ENCODE results near the gene DOCK1.

Gene DOCK1

GRCh38 chr10:127243490-127244272 is 338.5 kb downstream of the DOCK1 start:
- no peak for DNase-seq

- no peak for DNase-seq
Measured at GRCh38 chr10:127245456-127245855, 340.2 kb downstream of the DOCK1 start.

DNA sequence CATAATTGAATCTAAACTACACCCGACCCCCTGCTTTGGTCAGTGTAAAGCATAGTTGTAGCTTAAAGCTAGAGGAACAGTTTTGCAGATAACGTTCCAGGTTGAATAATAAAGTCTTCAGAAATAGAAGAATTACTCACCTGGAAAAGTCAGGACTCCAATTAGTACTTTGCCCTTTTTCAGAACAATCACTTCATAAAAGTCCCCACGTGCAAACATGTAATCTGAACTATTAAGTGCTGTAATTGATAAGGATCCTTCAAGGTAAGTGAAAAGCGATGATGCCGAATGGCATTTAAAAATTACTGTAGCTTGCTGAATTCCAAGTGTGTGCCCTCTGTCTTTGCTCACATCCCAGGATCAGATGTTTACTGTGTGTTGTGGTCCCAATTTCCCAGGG is 344.8 kb downstream of the DOCK1 start:
- DNase-seq = no peak

- DNase-seq = no peak
Measured at GRCh38 chr10:127252818-127253217, 347.6 kb downstream of the DOCK1 start.

DNA sequence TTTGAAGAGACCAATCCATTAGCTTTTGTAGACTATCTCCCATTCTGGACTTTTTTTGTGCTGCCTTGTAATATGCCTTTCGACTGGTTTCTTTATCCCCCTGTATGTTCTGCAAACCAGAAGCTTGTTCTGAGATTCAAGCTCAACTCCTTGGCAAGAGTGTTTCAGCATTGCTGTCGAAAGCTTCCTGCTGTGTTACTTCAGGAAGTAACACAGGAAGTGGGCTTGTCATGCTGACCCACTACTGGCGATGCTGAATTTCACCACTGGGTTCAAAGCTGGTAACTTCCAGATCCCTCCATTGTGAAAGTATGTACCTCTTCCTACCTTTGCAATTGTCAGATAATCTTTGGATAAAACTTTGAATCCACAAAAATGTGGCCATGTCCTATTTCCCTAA is 349.0 kb downstream of the DOCK1 start:
- DNase-seq = no peak

DNA sequence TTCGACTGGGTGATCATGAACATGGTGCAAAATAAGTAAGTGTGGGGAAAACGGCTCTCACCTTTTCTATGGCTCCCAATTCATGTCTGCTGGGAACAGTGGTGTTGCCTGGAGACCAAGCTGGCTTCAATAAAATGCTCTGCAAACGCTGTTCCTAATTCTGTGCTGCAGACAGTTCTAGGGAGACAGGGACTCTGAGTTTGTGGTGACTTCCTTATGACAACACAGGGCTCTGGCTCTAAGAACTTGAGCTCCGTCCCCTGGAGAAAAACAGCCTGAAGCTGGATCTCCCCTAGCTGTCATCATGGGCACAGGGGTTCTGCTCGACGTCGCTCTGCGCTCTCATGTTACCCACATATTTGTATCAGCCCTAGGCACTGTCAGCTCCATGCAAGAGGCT is 352.2 kb downstream of the DOCK1 start:
- DNase-seq = no peak

- no peak for DNase-seq
Measured at GRCh38 chr10:127259347-127259746, 354.1 kb downstream of the DOCK1 start.

DNA sequence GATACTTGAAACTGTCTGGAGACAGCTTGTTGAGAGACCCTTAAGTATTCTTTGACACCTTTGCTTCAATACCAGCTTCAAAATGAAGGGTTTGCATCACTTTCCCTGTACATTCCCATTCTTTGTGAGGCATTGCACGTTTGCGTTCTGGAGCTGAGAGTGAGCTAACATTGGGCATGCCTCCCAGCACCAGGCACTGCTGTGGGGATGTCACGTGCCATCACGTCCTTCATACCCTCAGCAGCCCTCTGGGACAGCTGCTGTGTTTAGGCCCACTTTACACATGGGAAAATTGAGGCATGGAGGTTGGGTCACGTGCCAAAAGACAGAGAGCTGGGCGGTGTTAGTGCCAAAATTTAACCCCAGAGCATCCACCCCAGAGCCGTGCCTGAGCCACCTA is 357.4 kb downstream of the DOCK1 start:
- no peak for DNase-seq

DNA sequence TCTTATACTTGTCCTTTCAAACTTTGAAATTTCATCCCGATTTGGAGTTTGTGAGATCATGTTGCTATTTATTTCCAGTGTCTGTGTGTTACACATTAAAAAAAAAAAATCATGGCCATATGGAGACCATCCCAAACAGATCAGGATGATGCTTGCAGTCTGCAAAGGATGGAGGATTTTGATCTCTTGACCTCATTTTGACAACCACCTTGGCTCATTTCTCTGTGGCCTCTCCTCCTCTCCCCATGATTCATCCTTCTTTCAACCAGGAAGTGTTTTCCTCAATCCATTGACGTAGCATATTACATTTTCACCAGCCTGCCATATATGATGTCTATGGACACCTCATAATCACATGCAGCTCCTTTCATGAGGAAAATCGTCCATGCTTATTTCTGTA is 360.1 kb downstream of the DOCK1 start:
- DNase-seq = no peak

DNA sequence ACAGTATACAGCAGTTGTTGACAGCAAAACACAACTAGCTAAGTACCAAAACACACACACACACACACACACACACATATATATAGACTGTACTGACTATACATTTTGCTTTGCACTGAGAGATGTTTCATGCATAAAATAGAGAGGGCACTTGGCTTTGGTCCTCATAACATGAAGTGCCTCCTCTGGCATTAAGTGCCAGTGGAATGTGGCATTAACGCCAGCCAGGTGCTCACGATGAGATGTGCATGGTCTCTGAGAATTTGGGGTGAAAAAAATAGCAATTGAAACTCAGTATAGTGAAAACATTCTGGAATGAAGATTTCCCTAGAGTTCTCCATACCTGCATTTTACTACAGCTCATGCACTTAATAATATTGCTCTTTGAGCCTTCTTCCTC is 361.2 kb downstream of the DOCK1 start:
- DNase-seq = no peak

DNA sequence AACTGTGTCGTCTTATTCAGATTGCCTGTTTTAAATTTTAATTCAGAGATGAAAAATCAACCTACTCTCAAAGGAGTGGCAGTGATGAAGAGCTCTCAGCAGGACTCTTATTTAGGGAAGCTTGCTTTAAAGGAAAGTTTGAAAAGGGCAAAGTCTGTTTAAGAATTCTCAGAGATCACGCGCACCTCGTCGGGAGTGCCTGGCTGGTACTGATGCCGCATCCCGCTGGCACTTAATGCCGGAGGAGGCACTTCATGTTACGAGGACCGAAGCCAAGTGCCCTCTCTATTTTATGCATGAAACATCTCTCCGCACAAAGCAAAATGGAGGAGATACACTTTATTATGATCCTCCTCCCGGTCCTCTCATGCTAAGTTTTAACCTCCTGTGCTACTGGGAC is 362.2 kb downstream of the DOCK1 start:
- no peak for DNase-seq

GRCh38 chr10:127272076-127272475 is 366.8 kb downstream of the DOCK1 start:
- DNase-seq = no peak

DNA sequence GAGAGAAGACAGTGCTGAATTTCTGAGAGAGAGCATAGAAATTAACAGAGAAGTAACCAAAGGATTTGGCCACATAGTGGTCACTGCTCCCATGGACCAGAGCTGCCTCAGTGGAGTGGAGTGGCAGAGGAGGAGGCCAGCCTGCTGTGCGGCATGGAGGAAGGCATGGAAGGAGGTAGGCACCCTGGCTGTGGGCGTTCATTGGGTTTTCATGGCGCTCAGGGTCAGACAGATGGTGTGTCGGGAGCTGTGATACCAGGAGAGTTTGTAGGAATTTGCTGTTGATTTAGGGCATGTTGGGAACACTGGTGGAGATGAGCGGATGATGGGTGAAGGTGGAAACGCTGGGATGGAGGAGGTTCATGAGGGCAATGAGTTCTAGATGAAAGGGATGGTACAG is 370.0 kb downstream of the DOCK1 start:
- DNase-seq = no peak

GRCh38 chr10:127275793-127276450 is 370.7 kb downstream of the DOCK1 start:
- no peak for DNase-seq

GRCh38 chr10:127276794-127277462 is 371.7 kb downstream of the DOCK1 start:
- DNase-seq = no peak

- DNase-seq = no peak
Measured at GRCh38 chr10:127278001-127278400, 372.8 kb downstream of the DOCK1 start.

DNA sequence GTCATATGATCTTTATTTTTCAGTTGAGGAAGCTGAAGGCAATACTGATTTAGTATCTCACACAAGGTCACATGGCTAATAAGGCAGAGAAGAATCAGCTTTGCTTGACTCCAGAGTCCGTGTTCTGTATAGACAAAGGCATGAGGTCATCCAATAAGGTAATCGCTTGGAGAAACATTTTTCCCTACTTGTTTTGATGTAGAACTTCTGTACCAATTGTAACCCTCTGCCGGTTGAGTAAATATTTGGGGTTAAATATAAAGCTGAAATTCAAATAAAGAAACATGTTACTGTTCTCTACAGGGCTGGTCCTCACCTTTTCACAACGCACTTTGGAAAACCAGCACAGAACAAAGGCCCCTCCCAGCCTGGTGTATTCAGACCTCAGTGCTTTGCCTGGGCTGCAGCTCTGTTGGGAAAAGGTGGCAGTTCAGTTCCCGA is 374.1 kb downstream of the DOCK1 start:
- DNase-seq = no peak

DNA sequence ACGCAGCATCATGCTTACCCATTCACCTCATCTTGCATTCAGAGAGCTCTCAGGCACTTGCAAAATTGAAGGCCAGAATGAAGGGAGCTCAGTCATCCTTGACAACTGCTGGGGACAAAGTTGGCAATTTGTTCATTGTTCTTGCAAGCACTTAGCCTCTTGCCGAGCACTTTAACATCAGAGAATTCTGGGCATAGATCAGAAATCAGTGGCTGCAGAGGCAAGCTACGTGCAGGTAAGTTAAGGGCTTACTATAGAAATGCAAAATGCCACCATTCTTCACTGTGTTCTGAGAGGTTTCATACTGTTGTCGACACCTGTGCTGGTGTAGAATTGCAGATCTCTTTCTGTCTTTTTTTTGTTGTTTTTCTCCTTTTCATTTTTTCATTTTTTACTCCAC is 375.2 kb downstream of the DOCK1 start:
- DNase-seq = no peak

GRCh38 chr10:127283017-127283416 is 377.8 kb downstream of the DOCK1 start:
- no peak for DNase-seq

DNA sequence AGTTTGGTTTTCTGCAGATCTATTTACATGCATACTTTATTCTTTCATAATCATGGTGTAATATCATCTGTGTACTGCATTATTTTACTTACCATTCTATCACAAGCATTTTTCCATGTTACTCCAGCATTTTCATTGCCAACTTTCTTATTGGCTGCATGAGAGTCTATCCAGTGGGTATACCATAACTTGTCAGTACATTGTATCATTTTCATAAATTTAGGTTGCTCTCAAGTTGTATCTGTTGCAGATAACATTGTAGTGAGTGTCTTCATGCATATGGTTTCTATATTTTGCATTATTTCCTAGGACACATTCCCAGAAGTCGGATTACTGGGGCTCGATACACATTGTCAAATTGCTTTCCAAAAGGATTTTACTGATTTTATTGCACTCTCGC is 378.3 kb downstream of the DOCK1 start:
- no peak for DNase-seq

DNA sequence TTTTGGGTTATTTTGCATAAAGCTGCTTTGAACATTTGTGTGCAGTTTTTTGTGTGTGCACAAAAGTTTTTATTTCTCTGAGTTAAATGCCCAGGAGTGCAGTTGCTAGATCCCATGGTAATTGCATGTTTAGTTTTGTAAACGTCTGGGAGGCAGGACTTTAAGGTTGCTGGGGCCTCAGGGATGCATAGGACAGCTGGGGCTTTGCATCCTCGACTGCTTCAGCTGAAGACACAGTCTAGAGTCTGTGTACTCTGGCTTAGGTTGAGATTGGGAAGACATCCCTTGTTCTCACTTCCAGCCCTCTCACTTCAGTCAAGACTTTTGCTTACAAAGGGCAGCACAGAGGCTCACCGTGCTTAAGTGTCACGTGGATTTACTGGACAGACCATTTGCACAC is 385.6 kb downstream of the DOCK1 start:
- DNase-seq = no peak

DNA sequence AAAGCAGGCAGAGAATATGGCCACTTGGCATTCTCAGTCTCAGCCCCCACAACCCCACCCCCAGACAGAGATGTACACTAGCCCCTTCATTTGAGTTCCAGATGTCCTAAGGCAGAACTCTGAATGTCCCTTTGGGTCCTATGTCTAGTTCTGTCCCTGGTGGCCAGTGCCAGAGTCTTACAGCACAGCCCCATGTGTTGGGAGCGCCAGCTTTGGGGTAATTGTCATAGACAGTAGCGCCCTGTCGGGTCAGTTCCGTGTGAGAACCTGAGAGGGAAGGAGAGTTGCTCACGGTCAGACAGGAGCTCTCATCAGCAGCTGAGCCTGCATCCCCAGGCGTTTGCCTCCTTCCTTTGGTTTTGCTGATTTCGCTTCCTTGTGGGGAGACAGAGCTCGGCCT is 386.1 kb downstream of the DOCK1 start:
- no peak for DNase-seq

- DNase-seq = no peak
Measured at GRCh38 chr10:127292888-127293287, 387.7 kb downstream of the DOCK1 start.

- no peak for DNase-seq
Measured at GRCh38 chr10:127293640-127294039, 388.4 kb downstream of the DOCK1 start.

Measured in NCI-H1105 treated with DMSO at 0.1 percent for 48 hours (cell line).